Parathyroid adenoma (tissue), 2 donors: ENCODE results near the gene CCN5.

Experiments
- H2AFZ ChIP-seq: fragments of 300-600 bp; sonication (generic); one replicate; pipeline ENCODE4 v1.7.0; 2017; ENCODE audit warnings: antibody characterized with exemption, mild to moderate bottlenecking
- H3K27ac ChIP-seq: fragments of 300-600 bp; sonication (generic); one replicate; pipeline ENCODE4 v1.7.0; 2017
- H3K27me3 ChIP-seq: fragments of 300-600 bp; sonication (generic); one replicate; pipeline ENCODE4 v1.7.0; 2017; ENCODE audit warnings: low read length; ENCODE audit not compliant: control insufficient read depth, insufficient read depth
- H3K36me3 ChIP-seq: fragments of 300-600 bp; sonication (generic); one replicate; pipeline ENCODE4 v1.7.0; 2017; ENCODE audit warnings: low read length; ENCODE audit not compliant: control insufficient read depth, insufficient read depth
- H3K4me1 ChIP-seq: fragments of 300-600 bp; sonication (generic); one replicate; pipeline ENCODE4 v1.7.0; 2017; ENCODE audit warnings: control low read depth
- H3K4me2 ChIP-seq: fragments of 300-600 bp; sonication (generic); one replicate; pipeline ENCODE4 v1.7.0; 2017; ENCODE audit warnings: low read length
- H3K4me3 ChIP-seq: fragments of 300-600 bp; sonication (generic); one replicate; pipeline ENCODE4 v1.7.0; 2017; ENCODE audit warnings: low read depth, low read length
- H3K79me2 ChIP-seq: fragments of 300-600 bp; sonication (generic); one replicate; pipeline ENCODE4 v1.7.0; 2017; ENCODE audit warnings: control low read depth
- H3K9ac ChIP-seq: fragments of 300-600 bp; sonication (generic); one replicate; pipeline ENCODE4 v1.7.0; 2017; ENCODE audit warnings: mild to moderate bottlenecking
- H3K9me3 ChIP-seq: fragments of 300-600 bp; sonication (generic); one replicate; pipeline ENCODE4 v1.7.0; 2017; ENCODE audit warnings: low read length; ENCODE audit not compliant: control insufficient read depth
- TF ChIP-seq, protein P1 (sequence below): fragments of 300-600 bp; sonication (generic); IDR thresholded peaks from one replicate; pipeline ENCODE4 v1.7.0; 2017; ENCODE audit warnings: antibody characterized with exemption, mild to moderate bottlenecking
- donor health status: primary hyperparathyroidism.

Gene CCN5

GRCh38 chr20:44723391-44723790 lies 8.2 kb downstream of the CCN5 start:
- H3K36me3 ChIP-seq: no peaks in the 10 kb centered on the region
- TF ChIP-seq, protein P1, sequence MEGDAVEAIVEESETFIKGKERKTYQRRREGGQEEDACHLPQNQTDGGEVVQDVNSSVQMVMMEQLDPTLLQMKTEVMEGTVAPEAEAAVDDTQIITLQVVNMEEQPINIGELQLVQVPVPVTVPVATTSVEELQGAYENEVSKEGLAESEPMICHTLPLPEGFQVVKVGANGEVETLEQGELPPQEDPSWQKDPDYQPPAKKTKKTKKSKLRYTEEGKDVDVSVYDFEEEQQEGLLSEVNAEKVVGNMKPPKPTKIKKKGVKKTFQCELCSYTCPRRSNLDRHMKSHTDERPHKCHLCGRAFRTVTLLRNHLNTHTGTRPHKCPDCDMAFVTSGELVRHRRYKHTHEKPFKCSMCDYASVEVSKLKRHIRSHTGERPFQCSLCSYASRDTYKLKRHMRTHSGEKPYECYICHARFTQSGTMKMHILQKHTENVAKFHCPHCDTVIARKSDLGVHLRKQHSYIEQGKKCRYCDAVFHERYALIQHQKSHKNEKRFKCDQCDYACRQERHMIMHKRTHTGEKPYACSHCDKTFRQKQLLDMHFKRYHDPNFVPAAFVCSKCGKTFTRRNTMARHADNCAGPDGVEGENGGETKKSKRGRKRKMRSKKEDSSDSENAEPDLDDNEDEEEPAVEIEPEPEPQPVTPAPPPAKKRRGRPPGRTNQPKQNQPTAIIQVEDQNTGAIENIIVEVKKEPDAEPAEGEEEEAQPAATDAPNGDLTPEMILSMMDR: no peak
- H3K4me2 ChIP-seq: no peak overlapping the region
- no peak overlapping the region for H3K9ac ChIP-seq
- no peaks in the 10 kb centered on the region for H3K79me2 ChIP-seq
- no peak overlapping the region for H3K27ac ChIP-seq
- H2AFZ ChIP-seq: no peak overlapping the region
- no peaks in the 10 kb centered on the region for H3K9me3 ChIP-seq
- H3K27me3 ChIP-seq: no peaks in the 10 kb centered on the region
- no peak overlapping the region for H3K4me3 ChIP-seq
- no peaks in the 10 kb centered on the region for H3K4me1 ChIP-seq

- Histone ChIP-seq H2AFZ (no peak overlapping the region), H3K9ac (no peak overlapping the region), H3K9me3 (no peaks in the 10 kb centered on the region), H3K79me2 (no peaks in the 10 kb centered on the region), H3K4me1 (no peaks in the 10 kb centered on the region), H3K4me3 (no peak overlapping the region), H3K27me3 (no peaks in the 10 kb centered on the region), H3K27ac (no peak overlapping the region), H3K4me2 (no peak overlapping the region), H3K36me3 (no peaks in the 10 kb centered on the region)
- TF ChIP-seq, protein P1: no peak
Measured at GRCh38 chr20:44723798-44724362, 8.7 kb downstream of the CCN5 start.

DNA sequence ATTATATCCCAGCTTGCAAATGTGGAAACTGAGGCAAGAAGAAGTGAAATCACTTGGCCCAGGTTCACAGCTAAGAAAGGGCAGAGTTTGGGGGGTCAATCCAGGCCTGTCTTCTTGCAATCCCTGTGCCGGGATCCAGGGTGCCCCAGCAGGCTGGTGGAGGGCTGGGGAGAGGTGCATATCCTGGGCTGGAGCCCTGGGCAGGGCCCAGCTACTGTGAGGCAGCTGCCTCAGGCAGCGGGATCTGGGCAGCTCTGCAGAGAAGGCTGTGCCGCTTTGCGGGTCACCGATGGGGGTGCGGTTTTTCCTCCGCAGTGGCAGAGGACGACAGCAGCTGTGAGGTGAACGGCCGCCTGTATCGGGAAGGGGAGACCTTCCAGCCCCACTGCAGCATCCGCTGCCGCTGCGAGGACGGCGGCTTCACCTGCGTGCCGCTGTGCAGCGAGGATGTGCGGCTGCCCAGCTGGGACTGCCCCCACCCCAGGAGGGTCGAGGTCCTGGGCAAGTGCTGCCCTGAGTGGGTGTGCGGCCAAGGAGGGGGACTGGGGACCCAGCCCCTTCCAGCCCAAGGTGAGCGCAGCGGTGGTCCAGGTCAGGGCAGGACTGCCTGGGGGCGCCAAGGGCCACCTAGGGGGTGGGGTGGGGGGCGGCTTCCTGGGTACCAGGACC lies 9.4 kb downstream of the CCN5 start:
- H3K9ac ChIP-seq: no peak overlapping the region
- H3K4me3 ChIP-seq: no peak overlapping the region
- H2AFZ ChIP-seq: no peak overlapping the region
- TF ChIP-seq, protein P1: no peak
- no peaks in the 10 kb centered on the region for H3K9me3 ChIP-seq
- no peak overlapping the region for H3K27ac ChIP-seq
- no peaks in the 10 kb centered on the region for H3K4me1 ChIP-seq
- H3K27me3 ChIP-seq: no peaks in the 10 kb centered on the region
- H3K79me2 ChIP-seq: no peaks in the 10 kb centered on the region
- no peak overlapping the region for H3K4me2 ChIP-seq
- H3K36me3 ChIP-seq: no peaks in the 10 kb centered on the region

- no peak overlapping the region for H3K27ac ChIP-seq
Measured at GRCh38 chr20:44725837-44726236, 10.7 kb downstream of the CCN5 start.

More at GRCh38 chr20:44725837-44726236, 10.7 kb downstream of the CCN5 start:
- TF ChIP-seq, protein P1: no peak
- Histone ChIP-seq H3K4me2 (no peak overlapping the region), H3K27me3 (no peaks in the 10 kb centered on the region), H3K4me3 (no peak overlapping the region), H3K79me2 (no peaks in the 10 kb centered on the region), H2AFZ (no peak overlapping the region), H3K36me3 (no peaks in the 10 kb centered on the region), H3K4me1 (no peaks in the 10 kb centered on the region), H3K9ac (no peak overlapping the region), H3K9me3 (no peaks in the 10 kb centered on the region)
